ENCODE measurements around the gene RTN4RL1.

The RTN4RL1 gene

GRCh38 chr17:2049333-2050299, 24.5 kb upstream of the RTN4RL1 start:
- Histone ChIP-seq H3K9me2 (replicated peaks; ENCODE audit: insufficient read depth, low read length) (no peaks in the 10 kb centered on the region), H3K36me3 (ENCODE audit: low read length) (no peaks in the 10 kb centered on the region), H3K27me3 (ENCODE audit: low read length) (no peaks in the 10 kb centered on the region), H3K27ac (ENCODE audit: low read depth, low read length) (no peak overlapping the region), H3K9me3 (ENCODE audit: insufficient read depth, low read length) (no peaks in the 10 kb centered on the region), H3K4me2 (ENCODE audit: low read depth, low read length, poor library complexity, severe bottlenecking) (peak overlapping the region; percentile 62), H3K4me3 (ENCODE audit: insufficient read depth, low read length, poor library complexity, severe bottlenecking) (peak overlapping the region; percentile 56), H4K20me1 (ENCODE audit: low read depth, low read length) (no peaks in the 10 kb centered on the region), H2AFZ (ENCODE audit: low read depth, low read length, severe bottlenecking) (no peak overlapping the region), H3F3A (ENCODE audit: insufficient read depth) (peaks cover 9% of the 10 kb centered on the region; the same call in 1 of the 2 replicates), H3K9ac (ENCODE audit: low read length) (peak overlapping the region; percentile 20; the same call in 1 of the 2 replicates), H3K79me2 (ENCODE audit: insufficient read depth, low read length) (no peaks in the 10 kb centered on the region)
- no peak for TF ChIP-seq EZH2phosphoT487 (conservative IDR thresholded peaks at IDR 0.05; ENCODE audit: low read length)
- TF ChIP-seq CTCF (IDR thresholded peaks at IDR 0.05; ENCODE audit: insufficient read depth, low read length, poor library complexity, severe bottlenecking): no peak

- H3K79me2 ChIP-seq (ENCODE audit: insufficient read depth, low read length): no peaks in the 10 kb centered on the region
- H3K4me3 ChIP-seq (ENCODE audit: insufficient read depth, low read length, poor library complexity, severe bottlenecking): no peak overlapping the region
- H3K36me3 ChIP-seq (ENCODE audit: low read length): no peaks in the 10 kb centered on the region
- H3K4me2 ChIP-seq (ENCODE audit: low read depth, low read length, poor library complexity, severe bottlenecking): no peak overlapping the region
- H2AFZ ChIP-seq (ENCODE audit: low read depth, low read length, severe bottlenecking): no peak overlapping the region
- no peaks in the 10 kb centered on the region for H4K20me1 ChIP-seq (ENCODE audit: low read depth, low read length)
- H3K27me3 ChIP-seq (ENCODE audit: low read length): no peaks in the 10 kb centered on the region
- no peak overlapping the region for H3K27ac ChIP-seq (ENCODE audit: low read depth, low read length)
- H3K9me3 ChIP-seq (ENCODE audit: insufficient read depth, low read length): no peaks in the 10 kb centered on the region
- no peaks in the 10 kb centered on the region for H3K9me2 ChIP-seq (replicated peaks; ENCODE audit: insufficient read depth, low read length)
- TF ChIP-seq EZH2phosphoT487 (conservative IDR thresholded peaks at IDR 0.05; ENCODE audit: low read length): no peak
- no peak for TF ChIP-seq CTCF (IDR thresholded peaks at IDR 0.05; ENCODE audit: insufficient read depth, low read length, poor library complexity, severe bottlenecking)
- no peak overlapping the region for H3K9ac ChIP-seq (ENCODE audit: low read length)
- H3F3A ChIP-seq (ENCODE audit: insufficient read depth): peaks cover 9% of the 10 kb centered on the region; the same call in 1 of the 2 replicates
Measured at GRCh38 chr17:2048805-2049204, 23.7 kb upstream of the RTN4RL1 start.

GRCh38 chr17:2047590-2047989, 22.5 kb upstream of the RTN4RL1 start:
- H3K36me3 ChIP-seq (ENCODE audit: low read length): no peaks in the 10 kb centered on the region
- no peaks in the 10 kb centered on the region for H4K20me1 ChIP-seq (ENCODE audit: low read depth, low read length)
- no peak overlapping the region for H3K4me2 ChIP-seq (ENCODE audit: low read depth, low read length, poor library complexity, severe bottlenecking)
- H2AFZ ChIP-seq (ENCODE audit: low read depth, low read length, severe bottlenecking): no peak overlapping the region
- TF ChIP-seq EZH2phosphoT487 (conservative IDR thresholded peaks at IDR 0.05; ENCODE audit: low read length): no peak
- TF ChIP-seq CTCF (IDR thresholded peaks at IDR 0.05; ENCODE audit: insufficient read depth, low read length, poor library complexity, severe bottlenecking): no peak
- H3K4me3 ChIP-seq (ENCODE audit: insufficient read depth, low read length, poor library complexity, severe bottlenecking): no peak overlapping the region
- H3K27ac ChIP-seq (ENCODE audit: low read depth, low read length): no peak overlapping the region
- no peak overlapping the region for H3K9ac ChIP-seq (ENCODE audit: low read length)
- H3K27me3 ChIP-seq (ENCODE audit: low read length): no peaks in the 10 kb centered on the region
- peaks cover 1% of the 10 kb centered on the region; the same call in 1 of the 2 replicates for H3K79me2 ChIP-seq (ENCODE audit: insufficient read depth, low read length)
- peaks cover 5% of the 10 kb centered on the region; the same call in 1 of the 2 replicates for H3F3A ChIP-seq (ENCODE audit: insufficient read depth)
- no peaks in the 10 kb centered on the region for H3K9me3 ChIP-seq (ENCODE audit: insufficient read depth, low read length)
- H3K9me2 ChIP-seq (replicated peaks; ENCODE audit: insufficient read depth, low read length): no peaks in the 10 kb centered on the region

Measured in SU-DHL-6 (cell line).